Esophagus squamous epithelium (tissue), 5 donors: ENCODE measurements around the gene GNB3. TPM values are rescaled to one million over a fixed set of nuclear protein-coding genes. Genes with fewer than 3 reads are reported as not detected.

ENCODE experiments used
- DNase-seq: peaks from one replicate; lab custom pipeline; 2025; lab: John Stamatoyannopoulos, UW
- H3K27ac ChIP-seq, 4 donors: fragments of 200-600 bp; sonication (generic); one replicate each; pipeline ENCODE4 v1.5.1; 2016 to 2019; ENCODE audit warnings: mild to moderate bottlenecking in 1 of 4
- H3K27me3 ChIP-seq, 4 donors: fragments of 200-600 bp; sonication (generic); 1 replicate in 3 of 4; 2 replicates in 1 of 4; pipeline versions ENCODE4 v1.5.1 to v1.6.0; 2017 to 2021; ENCODE audit warnings: antibody characterized with exemption in 1 of 4
- H3K36me3 ChIP-seq, 3 donors: fragments of 200-600 bp; sonication (generic); one replicate each; pipeline ENCODE4 v1.5.1; 2016 to 2019
- H3K4me1 ChIP-seq, 3 donors: fragments of 200-600 bp; sonication (generic); one replicate each; pipeline ENCODE4 v1.5.1; 2017 to 2019
- H3K4me3 ChIP-seq, 4 donors: fragments of 200-600 bp; sonication (generic); 1 replicate in 3 of 4; 2 replicates in 1 of 4; pipeline ENCODE4 v1.5.1; 2016 to 2019; ENCODE audit warnings: mild to moderate bottlenecking in 2 of 4, moderate library complexity in 1 of 4
- H3K9me3 ChIP-seq, 3 donors: fragments of 200-600 bp; sonication (generic); one replicate each; pipeline ENCODE4 v1.5.1; 2016 to 2019
- CTCF ChIP-seq, 6 experiments: fragments of 450-650 bp in 4 of 6; fragments of 200-600 bp in 2 of 6; sonication (generic) in 2 of 6; IDR thresholded peaks; one replicate each; pipeline ENCODE4 v1.5.1; 2016 to 2019; ENCODE audit warnings: antibody characterized with exemption in 6 of 6, mild to moderate bottlenecking in 4 of 6, moderate library complexity in 4 of 6
- POLR2A ChIP-seq, 4 donors: fragments of 450-650 bp; IDR thresholded peaks; one replicate each; pipeline ENCODE4 v1.6.1; 2017; ENCODE audit warnings: antibody characterized with exemption in 4 of 4, mild to moderate bottlenecking in 4 of 4, moderate library complexity in 3 of 4
- WGBS, 2 donors: methylation state at CpG; one replicate each; pipeline ENCODE4 v1.1.5; 2018; 5-methylcytosine and 5-hydroxymethylcytosine counted together
- intact Hi-C: fragments of 100-400 bp; cut with DNase I; formaldehyde crosslinking; loops from one replicate; pipeline ENCODE4 v1.15.0; 2022
- total RNA-seq, 4 donors: library from RNA; depleted of rRNA; stranded (reverse); fragments of >200 nt; gene quantifications; one replicate each; pipeline ENCODE4 v1.1.0, GENCODE V29; 2016
- donor health status: DM: yes; HTN: yes; CAD: no.

The GNB3 gene
- total RNA-seq, 4 donors from 2014 or later, result 0.76 TPM; not detected in 3

- Histone ChIP-seq H3K4me1 (no peaks in the 10 kb centered on the region), H3K4me3 (no peak overlapping the region), H3K9me3 (no peaks in the 10 kb centered on the region), H3K27me3 (peaks cover 0 to 14% (median 0%) of the 10 kb centered on the region in 4 donors), H3K36me3 (no peaks in the 10 kb centered on the region), H3K27ac (no peak overlapping the region)
- no peak for TF ChIP-seq POLR2A (IDR thresholded peaks at IDR 0.05)
- no peak for TF ChIP-seq CTCF (IDR thresholded peaks at IDR 0.05)
- WGBS, 2 donors, result 42 to 43% methylated on average over 4 of the region's 4 CpGs
- intact Hi-C loops, result no loop called here
- DNase-seq, result no peak
Measured at GRCh38 chr12:6813363-6813762, 27.4 kb upstream of the GNB3 start.

DNA sequence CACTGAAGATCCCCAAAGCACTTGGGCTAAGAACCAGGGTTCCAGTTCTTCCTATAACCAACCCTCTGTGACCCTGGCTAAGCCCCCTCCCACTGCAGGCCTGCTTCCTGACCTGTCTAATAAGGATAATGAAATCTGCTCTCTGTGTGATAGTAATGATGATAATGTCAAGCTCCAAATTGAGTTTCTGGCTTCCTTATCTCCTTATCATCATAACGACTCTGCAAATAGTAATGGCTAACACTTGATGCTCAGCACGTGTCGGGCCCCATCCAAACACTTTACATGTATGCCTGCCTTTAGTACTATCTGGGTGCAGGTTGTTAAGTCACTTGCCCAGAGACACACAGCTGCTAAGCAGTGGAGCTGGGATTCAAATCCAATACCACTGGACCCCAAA is 24.1 kb upstream of the GNB3 start:
- no peak for DNase-seq
- peaks cover 0 to 31% (median 0%) of the 10 kb centered on the region in 4 donors for H3K27me3 ChIP-seq
- no peak overlapping the region for H3K4me3 ChIP-seq
- intact Hi-C loops, result no loop called here
- no peak overlapping the region for H3K27ac ChIP-seq
- H3K4me1 ChIP-seq, result peaks cover 0 to 9% (median 3%) of the 10 kb centered on the region in 3 donors
- no peak for TF ChIP-seq CTCF (IDR thresholded peaks at IDR 0.05)
- no peak for TF ChIP-seq POLR2A (IDR thresholded peaks at IDR 0.05)
- H3K36me3 ChIP-seq, result no peaks in the 10 kb centered on the region
- WGBS, 2 donors, result 46 to 71% methylated on average over 3 of the region's 3 CpGs
- H3K9me3 ChIP-seq, result no peaks in the 10 kb centered on the region

GRCh38 chr12:6817098-6817497 is 23.6 kb upstream of the GNB3 start:
- no peaks in the 10 kb centered on the region for H3K9me3 ChIP-seq
- TF ChIP-seq POLR2A (IDR thresholded peaks at IDR 0.05) (no peak), CTCF (IDR thresholded peaks at IDR 0.05) (no peak)
- no peak overlapping the region for H3K27ac ChIP-seq
- no peak for DNase-seq
- intact Hi-C loops, result no loop called here
- peaks cover 4 to 14% (median 7%) of the 10 kb centered on the region in 3 donors for H3K4me1 ChIP-seq
- 83 to 89% methylated on average over 3 to 7 of the region's 8 CpGs for WGBS, 2 donors
- H3K4me3 ChIP-seq, result no peak overlapping the region
- no peaks in the 10 kb centered on the region for H3K36me3 ChIP-seq
- H3K27me3 ChIP-seq, result peaks cover 0 to 36% (median 0%) of the 10 kb centered on the region in 4 donors

DNA sequence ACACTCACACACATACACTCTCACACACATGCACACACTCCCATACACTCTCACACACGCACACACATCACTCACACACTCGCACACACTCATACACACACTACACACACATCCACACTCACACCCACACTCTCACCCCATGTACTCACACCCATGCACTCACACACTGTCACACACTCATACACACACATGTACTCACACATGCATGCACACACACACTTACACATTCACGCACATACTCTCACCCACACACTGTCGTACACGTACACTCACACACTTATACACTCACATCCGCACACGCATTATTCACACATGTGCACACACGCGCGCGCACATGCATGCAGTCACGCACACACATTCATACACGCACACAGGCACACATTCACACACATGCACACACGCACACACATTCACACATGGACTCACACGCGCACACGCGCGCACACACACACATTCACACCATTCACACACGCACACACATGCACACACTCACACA is 23.0 kb upstream of the GNB3 start:
- Histone ChIP-seq H3K4me3 (no peak overlapping the region), H3K27ac (no peak overlapping the region), H3K9me3 (no peaks in the 10 kb centered on the region), H3K4me1 (peaks cover 7 to 20% (median 7%) of the 10 kb centered on the region in 3 donors), H3K27me3 (peaks cover 0 to 42% (median 0%) of the 10 kb centered on the region in 4 donors), H3K36me3 (no peaks in the 10 kb centered on the region)
- WGBS, 2 donors, result 81 to 91% methylated on average over 20 of the region's 20 CpGs
- no peak for DNase-seq
- TF ChIP-seq CTCF (IDR thresholded peaks at IDR 0.05) (no peak), POLR2A (IDR thresholded peaks at IDR 0.05) (no peak)
- intact Hi-C loops, result no loop called here

GRCh38 chr12:6818222-6818621 is 22.5 kb upstream of the GNB3 start:
- Histone ChIP-seq H3K4me1 (peaks cover 7 to 21% (median 7%) of the 10 kb centered on the region in 3 donors), H3K4me3 (no peak overlapping the region), H3K27me3 (peaks cover 0 to 47% (median under 1%) of the 10 kb centered on the region in 4 donors), H3K9me3 (no peaks in the 10 kb centered on the region), H3K36me3 (no peaks in the 10 kb centered on the region), H3K27ac (no peak overlapping the region)
- TF ChIP-seq CTCF (IDR thresholded peaks at IDR 0.05) (no peak), POLR2A (IDR thresholded peaks at IDR 0.05) (no peak)
- intact Hi-C loops, result no loop called here
- WGBS, 2 donors, result 75 to 88% methylated on average over 6 to 7 of the region's 10 CpGs
- no peak for DNase-seq
